ENCODE data around the gene MBTPS2.
"Not testable (repeated sequence)": the region's sequence is repeated elsewhere in the genome, so short reads cannot be mapped to it uniquely, and the experiment has no call there.

MBTPS2 gene

DNA sequence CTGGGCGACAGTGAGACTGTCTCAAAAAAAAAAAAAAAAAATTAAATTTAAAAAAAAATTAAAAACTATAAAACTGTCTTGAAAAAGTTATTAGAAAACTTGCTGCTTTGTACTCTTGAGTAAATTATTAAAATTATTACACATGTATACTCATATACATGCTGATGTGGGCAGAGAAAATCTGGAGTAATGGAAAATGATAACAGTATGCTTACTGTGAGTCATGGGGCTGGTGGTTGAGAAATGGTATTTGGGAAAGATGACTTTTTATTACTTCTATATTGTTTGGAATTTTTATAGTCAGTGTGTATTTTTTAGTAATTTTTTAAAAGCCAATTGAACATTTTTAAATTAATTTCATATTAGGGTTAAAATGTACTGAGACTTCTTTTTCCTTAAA, 23.8 kb downstream of the MBTPS2 start:
- no peak for DNase-seq

DNA sequence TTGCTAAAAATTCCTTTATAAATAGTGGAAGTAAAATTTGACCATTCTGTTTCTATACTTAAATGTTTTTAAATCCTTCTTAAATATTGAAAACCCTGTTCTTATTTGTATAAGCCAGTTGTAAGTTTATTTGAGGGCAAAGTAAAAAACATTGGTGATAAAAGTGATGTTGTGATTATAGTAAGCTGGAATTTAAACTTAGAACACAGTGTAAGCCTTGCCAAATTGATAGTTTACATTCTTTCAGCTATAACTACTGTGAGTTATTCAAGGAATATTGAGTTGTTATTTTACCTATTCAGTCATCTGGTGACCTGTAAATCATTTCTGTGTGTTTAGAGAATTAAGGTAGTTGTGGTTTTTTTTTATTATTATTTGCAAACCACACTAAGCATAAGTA, 26.0 kb downstream of the MBTPS2 start:
- no peak for DNase-seq

DNA sequence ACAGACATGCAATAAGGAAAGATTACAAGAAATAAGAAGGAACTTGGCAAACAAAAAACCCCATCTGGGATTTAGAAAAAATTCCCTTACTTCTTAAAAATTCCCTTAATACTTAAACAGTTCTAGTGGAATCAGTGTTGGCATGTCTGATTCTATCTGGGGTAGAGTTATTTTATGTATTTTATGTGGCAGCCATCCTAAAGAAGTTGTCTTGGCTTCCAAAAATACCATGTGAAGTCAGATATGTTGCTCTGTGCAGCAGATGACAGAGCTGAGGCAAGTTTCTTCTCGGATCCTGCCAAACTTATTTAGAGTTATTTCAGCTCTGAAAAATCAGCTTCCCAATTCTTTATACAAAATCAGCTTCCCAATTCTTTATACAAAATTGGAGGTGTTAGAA, 31.1 kb downstream of the MBTPS2 start:
- DNase-seq, result no peak

DNA sequence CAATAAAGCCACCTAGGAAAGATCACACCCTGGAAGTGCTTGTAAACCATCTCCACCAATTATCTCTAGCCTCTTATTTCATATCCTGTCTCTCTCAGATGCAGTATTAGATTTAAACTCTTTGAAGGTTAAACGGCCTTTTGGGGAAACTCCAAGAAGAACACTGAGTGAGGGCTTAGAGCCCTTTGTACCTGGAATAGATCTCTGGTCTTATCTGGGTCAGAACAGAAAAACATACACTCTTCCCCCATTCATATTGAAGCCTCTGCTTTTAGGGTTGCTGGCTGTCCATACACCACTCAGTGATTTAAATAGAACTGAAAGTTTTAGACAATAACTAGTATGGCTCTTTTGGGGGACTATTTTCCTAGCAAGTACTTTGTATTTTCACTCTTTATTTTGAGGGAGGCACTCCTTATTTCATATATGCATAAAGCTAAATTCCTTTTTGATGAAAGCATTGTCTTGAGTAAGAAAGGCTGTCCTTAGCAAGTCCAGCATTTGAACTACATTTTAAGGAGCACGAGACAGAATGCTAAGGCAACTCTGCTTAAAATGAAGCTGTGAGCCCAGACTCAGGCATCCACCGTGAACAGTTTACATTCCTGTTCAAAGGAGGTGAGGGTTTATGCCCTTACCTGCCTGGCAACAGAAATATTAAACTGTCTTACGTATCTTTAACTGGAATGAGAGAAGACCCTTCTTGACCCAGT, 33.8 kb downstream of the MBTPS2 start:
- DNase-seq, result no peak

GRCh38 chrX:21874182-21874581, 34.8 kb downstream of the MBTPS2 start:
- not testable (repeated sequence) for DNase-seq

- no peak for DNase-seq
Observed at GRCh38 chrX:21875013-21875412, 35.6 kb downstream of the MBTPS2 start.

DNA sequence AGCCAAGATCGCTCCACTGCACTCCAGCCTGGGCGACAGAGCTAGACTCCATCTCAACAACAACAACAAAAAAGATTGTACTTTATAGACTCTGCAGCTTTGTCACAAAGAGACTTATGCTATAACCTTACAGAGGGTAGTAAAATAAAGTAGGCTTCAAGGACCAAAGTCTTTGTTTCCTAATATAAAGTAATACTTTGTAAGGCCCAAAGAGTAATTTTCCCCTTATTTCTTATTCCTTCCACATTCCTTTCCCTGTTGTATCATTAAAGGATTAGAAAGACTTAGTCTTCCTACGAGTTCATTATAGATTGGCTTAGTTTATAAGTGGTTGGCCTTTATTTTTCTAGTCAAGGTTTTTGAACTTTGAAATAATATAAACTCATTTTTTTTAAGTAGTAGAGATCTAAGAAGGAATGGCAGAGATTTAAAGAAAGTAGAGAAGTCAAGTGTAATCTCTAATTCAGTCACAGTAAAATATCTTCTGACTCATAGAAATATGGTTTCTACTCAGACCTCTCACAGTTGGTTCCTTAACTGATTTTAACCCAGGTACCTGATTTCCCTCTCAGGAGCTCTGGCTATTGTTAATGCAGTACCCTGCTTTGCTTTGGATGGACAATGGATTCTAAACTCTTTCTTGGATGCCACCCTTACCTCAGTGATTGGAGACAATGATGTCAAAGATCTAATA, 42.6 kb downstream of the MBTPS2 start:
- DNase-seq, result no peak

- DNase-seq, result no peak
Observed at GRCh38 chrX:21883258-21883657, 43.8 kb downstream of the MBTPS2 start.

DNA sequence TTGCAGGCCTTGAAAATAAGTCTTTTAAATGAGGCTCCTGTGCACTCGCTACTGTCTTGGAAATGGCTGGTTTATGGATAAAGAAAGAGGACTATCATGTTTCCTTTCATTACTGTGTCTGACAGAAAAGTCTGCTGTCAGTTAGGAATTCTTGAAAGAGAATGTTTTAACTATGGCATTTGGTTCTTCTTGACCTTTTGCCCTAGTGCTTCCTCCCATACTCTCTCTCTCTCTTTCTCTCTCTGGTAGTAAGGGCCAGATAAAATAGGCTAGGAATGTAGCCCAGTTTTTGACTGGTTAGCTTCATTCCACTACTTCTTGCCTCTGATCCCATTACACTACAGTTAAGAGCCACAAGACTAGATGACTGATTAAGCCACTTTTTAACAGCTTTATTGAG, 46.2 kb downstream of the MBTPS2 start:
- no peak for DNase-seq

DNA sequence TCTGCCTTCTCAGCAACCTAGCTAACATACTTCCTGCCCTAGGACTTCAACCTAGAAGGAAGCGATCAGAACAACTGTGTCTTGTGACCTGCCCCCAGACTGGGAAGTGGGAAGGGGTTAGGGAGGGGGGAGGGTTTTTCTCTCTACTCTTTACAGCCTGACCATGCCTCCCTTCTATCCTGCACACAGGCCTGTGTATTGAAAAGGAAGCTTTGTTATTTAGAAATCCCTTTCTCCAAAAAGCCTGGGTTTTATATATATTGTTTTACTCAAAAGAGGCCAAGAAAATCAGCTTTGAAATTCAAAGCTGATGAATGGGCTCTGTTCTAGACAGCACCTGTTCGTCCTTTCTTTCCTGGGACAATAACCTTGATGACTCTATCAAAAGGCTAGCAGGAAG, 65.9 kb downstream of the MBTPS2 start:
- DNase-seq, result no peak

- DNase-seq, result no peak
Observed at GRCh38 chrX:21905953-21906352, 66.5 kb downstream of the MBTPS2 start.

GRCh38 chrX:21907260-21907659, 67.8 kb downstream of the MBTPS2 start:
- no peak for DNase-seq

DNA sequence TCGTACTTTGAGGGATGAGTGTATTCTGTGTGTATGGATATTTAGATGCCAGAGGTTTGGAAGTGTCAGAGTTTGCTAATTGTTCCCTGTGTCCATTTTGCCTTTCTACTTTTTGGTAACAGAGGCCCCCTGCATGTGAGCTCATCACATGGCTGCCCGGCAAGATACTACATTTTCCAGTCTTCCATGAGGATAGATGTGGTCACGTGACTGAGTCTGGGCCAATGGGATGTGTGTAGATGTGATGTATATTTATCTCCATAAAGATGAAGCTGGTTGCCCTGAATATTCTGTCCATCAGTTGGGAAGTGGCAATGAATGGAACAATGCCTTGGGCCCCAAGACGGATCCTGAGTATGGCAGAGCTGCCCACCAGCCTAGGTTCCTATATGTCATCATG, 72.1 kb downstream of the MBTPS2 start:
- no peak for DNase-seq

GRCh38 chrX:21912220-21912619, 72.8 kb downstream of the MBTPS2 start:
- DNase-seq, result no peak

DNA sequence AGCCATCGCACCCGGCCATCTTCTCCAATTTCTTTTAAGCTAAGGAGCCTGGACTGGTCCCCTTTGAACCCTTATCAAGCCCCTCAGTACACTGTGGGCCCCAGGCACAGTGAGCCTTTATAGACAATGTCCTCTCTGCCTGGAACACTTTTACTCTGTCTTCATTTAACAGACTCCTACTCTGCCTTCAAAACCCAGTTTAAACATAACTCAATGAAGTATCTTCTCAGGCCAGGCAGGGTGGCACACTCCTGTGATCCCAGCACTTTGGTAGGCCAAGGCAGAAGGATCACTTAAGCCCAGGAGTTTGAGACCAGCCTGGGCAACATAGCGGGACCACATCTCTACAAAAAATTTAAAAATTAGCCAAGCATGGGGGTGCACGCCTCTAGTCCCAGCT, 73.6 kb downstream of the MBTPS2 start:
- DNase-seq, result no peak

GRCh38 chrX:21926116-21926515, 86.7 kb downstream of the MBTPS2 start:
- no peak for DNase-seq

DNA sequence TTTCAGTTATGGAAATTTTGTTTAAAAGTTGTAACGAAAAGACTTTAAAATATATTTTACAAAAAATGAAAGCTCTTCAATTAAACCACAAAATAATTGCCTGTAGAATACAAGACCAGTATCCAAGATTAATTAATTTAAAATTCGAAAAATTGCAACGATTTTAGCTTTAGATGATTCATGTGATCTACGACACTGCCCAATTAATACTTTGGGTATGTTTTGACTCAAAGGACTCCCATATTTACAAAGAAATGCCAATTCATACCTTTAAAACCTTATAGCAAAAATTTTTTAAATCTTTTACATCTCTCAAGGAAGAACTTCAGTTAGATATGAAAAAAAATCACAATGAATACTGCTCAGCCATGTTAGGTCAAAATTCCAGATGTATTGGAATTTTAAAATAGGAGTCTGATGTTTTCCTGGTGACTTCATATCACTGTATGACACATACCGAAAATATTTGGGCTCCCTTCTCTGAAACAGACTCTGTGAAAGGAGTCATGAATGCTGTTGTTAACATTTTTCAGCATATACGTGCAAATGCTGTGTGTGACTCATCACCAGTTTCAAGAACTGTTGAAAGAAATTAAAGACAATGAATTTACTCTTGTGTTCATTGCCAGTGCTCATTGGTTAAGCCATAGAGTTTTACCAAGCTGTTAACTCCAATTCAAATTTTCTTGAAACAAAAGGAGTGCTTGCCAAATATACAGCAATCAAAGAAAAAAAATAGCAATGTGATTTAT, 87.3 kb downstream of the MBTPS2 start:
- DNase-seq, result no peak

DNA sequence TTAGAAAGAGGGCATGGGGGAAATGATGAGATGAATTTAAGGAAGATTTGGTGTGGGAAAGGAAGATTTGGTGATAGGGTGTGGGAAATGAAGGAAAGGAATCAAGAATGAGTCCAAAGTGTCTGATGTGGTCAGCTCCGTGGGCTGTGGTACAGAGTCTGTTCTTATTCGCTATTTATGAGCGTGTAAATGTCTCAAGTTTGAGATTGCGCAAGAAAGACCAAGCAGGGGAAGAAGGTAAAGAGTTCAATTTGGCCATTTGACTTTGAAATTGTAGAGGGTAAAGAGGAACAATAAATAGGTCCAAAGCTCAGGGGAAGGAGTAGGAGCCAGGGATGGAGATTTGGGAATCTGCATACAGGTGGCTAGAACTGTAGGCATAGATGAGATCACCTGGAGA, 89.8 kb downstream of the MBTPS2 start:
- no peak for DNase-seq

DNA sequence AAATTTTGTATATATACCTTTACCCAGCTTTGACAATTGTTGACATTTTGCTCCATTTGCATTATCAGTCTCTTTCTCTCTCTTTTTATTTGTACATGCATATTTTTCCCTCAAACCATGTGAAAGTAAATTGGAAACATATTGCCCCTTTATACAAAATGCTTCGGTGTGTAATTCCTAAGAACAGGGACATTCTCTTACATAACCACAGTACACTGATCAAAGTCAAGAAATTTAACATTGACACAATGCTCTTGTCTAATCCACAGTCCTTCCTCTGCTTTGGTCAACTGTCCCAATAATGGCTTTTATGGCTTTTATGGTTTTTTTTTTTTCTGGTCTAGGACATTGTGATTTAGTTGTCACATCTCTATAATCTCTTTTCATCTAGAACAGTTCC, 91.6 kb downstream of the MBTPS2 start:
- DNase-seq, result no peak

- DNase-seq, result no peak
Observed at GRCh38 chrX:21932292-21933002, 93.0 kb downstream of the MBTPS2 start.

- no peak for DNase-seq
Observed at GRCh38 chrX:21933077-21933476, 93.7 kb downstream of the MBTPS2 start.

DNA sequence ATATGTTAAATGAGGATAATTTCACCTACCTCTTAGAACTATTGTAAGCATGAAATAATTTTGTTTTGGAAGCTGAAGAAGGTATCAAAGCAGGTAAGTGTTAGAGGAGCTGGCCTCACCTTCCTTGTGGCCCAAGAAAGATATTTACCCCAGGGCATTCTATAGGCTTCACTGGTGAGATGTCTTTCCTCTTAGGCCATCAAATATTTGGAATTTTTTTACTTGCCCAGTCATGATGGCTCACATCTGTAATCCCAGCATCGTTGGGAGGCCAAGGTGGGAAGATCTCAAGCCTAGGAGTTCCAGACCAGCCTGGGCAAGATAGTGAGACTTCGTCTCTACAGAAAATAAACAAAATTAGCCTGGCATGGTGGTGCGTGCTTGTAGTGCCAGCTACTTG, 95.0 kb downstream of the MBTPS2 start:
- DNase-seq, result no peak

Measured in NCI-H1694 treated with DMSO at 0.1 percent for 48 hours (cell line).